GM18873 (cell line): Measurements from ENCODE around the gene SPECC1.
"Not testable (repeated sequence)": the region's sequence is repeated elsewhere in the genome, so short reads cannot be mapped to it uniquely, and the experiment has no call there.

ENCODE experiments used
- ATAC-seq: cut with Tn5 transposase; IDR thresholded peaks from one replicate; pipeline ENCODE4 v1.9.1; 2021; ENCODE audit warnings: mild to moderate bottlenecking, moderate library complexity, moderate number of reproducible peaks; ENCODE audit not compliant: unreplicated experiment, low FRiP score

Gene SPECC1

GRCh38 chr17:20008242-20009051 lies 712 bp upstream of the SPECC1 start:
- ATAC-seq, result no peak

GRCh38 chr17:20009052-20009301 lies 182 bp upstream of the SPECC1 start:
- ATAC-seq, result peak; percentile 25

GRCh38 chr17:20010099-20010863 lies 1.1 kb downstream of the SPECC1 start:
- no peak for ATAC-seq

- ATAC-seq, result no peak
These were observed 1.8 kb downstream of the SPECC1 start for GRCh38 chr17:20010936-20011335.

DNA sequence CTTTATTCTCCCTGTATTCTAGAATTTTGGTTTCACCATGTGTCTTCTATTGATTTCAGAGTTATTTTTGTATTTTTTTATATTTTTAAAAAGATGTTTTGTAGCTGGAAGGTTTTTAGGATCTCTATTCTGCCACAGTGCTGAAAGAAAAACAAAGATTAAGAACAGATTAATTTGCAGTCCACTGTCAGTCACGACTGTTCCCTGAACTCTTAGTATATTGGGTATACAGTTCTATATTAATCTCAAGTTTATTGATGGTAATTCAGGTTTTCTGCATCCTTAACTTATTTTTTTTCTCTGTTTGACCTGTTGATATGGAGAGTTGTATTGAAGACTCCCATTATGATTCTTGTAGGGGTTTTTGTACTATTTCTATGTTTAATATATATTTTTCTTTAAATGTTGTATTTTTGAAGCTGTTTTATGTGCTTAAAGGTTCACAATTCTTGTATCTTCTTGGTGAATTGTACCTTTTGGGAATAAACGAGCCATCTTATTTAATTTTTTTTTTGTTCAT lies 2.9 kb downstream of the SPECC1 start:
- ATAC-seq, result no peak

DNA sequence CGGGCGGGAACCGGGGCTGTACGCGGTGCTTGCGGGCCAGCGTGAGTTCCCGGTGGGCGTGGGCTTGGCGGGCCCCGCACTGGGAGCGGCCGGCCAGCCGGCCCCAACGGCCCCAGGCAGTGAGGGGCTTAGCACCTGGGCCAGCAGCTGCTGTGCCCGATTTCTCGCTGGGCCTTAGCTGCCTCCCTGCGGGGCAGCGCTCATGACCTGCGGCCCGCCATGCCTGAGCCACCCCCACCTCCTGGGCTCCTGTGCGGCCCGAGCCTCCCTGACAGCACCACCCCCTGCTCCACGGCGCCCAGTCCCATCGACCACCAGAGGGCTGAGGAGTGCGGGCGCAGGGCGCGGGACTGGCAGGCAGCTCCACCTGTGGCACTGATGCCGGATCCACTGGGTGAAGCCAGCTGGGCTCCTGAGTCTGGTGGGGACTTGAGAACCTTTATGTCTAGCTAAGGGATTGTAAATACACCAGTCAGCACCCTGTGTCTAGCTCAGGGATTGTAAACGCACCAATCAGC lies 7.4 kb downstream of the SPECC1 start:
- not testable (repeated sequence) for ATAC-seq

DNA sequence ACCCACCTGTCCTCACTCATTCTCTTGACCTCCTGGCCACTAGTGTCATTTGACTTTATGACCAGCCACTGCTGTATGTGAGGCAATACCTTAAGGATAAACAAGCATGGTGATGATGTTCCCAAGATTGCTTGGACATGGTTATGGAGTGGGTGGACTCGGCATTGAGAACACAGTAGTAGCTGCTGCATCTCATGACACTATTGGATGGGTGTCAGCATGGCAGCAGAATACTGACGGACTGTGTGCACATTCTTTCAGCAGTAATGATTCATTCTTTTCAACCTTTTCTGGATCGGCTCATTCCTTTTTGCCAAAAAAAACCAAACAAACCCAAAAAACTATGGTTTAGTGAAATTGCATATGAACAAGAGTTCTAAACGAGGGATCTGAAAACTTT lies 13.5 kb downstream of the SPECC1 start:
- ATAC-seq, result no peak

DNA sequence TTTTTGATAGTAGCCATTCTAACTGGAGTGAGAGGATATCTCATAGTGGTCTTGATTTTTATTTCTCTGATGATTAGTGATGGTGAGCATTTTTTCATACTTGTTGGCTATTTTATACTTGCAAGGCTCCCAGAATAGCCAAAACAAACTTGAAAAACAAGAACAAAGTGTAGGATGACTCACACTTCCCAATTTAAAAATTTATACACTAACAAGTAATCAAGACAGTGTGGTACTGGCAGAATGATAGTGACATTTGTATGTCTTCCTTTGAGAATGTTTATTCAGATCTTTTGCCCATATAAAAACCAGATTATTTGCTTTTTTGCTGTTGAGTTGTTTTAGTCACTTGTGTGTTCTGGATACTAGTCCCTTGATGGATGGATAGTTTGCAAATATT lies 17.8 kb downstream of the SPECC1 start:
- ATAC-seq, result no peak

GRCh38 chr17:20028443-20028842 lies 19.3 kb downstream of the SPECC1 start:
- ATAC-seq, result no peak

DNA sequence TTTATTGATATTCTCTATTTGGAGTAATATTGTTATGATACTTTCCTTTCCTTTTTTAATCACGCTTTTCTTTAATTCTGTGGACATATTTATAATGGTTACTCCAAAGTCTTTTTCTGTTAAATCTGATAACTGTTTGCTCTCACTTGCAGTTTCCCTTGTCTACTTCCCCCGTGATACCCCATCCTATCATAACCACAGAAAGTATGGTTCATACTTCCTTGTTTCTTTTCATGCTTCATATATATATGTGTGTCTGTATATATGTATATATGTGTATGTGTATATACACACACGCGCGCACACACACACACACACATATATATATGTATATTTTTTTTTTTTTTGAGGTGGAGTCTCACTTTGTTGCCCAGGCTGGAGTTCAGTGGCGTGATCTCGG lies 23.5 kb downstream of the SPECC1 start:
- ATAC-seq, result no peak

GRCh38 chr17:20033415-20033814 lies 24.3 kb downstream of the SPECC1 start:
- ATAC-seq, result no peak

- no peak for ATAC-seq
These were observed 26.3 kb downstream of the SPECC1 start for GRCh38 chr17:20035501-20035900.

DNA sequence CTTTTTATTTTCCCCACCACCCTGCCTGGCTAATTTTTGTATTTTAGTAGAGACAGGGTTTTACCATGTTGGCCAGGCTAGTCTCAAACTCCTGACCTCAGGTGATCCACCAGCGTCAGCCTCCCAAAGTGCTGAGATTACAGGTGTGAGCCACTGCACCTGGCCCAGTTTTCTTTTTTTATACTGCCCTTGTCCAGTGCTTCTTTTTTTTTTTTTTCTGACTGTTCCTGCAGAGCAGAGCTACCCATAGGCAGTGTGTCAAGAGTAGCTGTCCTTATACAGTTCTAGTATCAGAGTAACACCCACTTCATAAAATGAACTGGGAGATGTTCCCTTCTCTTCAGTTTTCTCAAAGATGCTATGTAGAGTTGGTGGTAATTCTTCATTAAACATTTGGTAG lies 28.1 kb downstream of the SPECC1 start:
- ATAC-seq, result not testable (repeated sequence)

- no peak for ATAC-seq
These were observed 29.9 kb downstream of the SPECC1 start for GRCh38 chr17:20039037-20039436.

GRCh38 chr17:20040216-20040615 lies 31.1 kb downstream of the SPECC1 start:
- no peak for ATAC-seq

GRCh38 chr17:20043021-20043420 lies 33.9 kb downstream of the SPECC1 start:
- no peak for ATAC-seq

DNA sequence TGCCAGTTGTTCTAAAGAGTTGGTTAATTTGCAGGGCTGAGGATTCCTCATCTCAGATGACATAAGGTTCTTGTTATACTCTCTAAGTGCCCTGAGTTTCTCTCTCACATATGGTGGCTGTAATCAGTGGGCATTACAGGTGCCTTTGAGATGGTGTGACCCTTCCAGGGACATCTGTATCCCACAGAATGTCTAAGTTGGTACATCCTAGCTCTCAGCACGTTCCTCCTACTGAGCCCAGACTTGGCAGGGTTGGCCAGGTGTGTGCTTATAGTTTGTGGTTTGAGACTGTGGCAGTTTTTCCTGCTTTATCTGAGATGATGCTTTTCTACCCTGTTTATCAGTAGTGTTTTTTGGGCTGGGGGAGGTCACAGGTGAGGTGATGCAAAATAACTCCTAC lies 36.3 kb downstream of the SPECC1 start:
- no peak for ATAC-seq

- no peak for ATAC-seq
These were observed 37.5 kb downstream of the SPECC1 start for GRCh38 chr17:20046629-20047028.

GRCh38 chr17:20051624-20052023 lies 42.5 kb downstream of the SPECC1 start:
- ATAC-seq, result no peak

GRCh38 chr17:20053361-20053964 lies 44.3 kb downstream of the SPECC1 start:
- no peak for ATAC-seq

- ATAC-seq, result no peak
These were observed 50.6 kb downstream of the SPECC1 start for GRCh38 chr17:20059728-20060188.
